ENCODE measurements around the gene TCF20.

- TF ChIP-seq POLR2A (IDR thresholded peaks at IDR 0.05) (no peak), CTCF (IDR thresholded peaks at IDR 0.05) (no peak)
Measured at GRCh38 chr22:42277232-42277753, 6.8 kb upstream of the TCF20 start.
